ENCODE measurements around the gene EGFL6. TPM values are rescaled to one million over a fixed set of nuclear protein-coding genes. Genes with fewer than 3 reads are reported as not detected.

EGFL6 gene
- total and polyA plus RNA-seq, 2 of the 4 experiments (the other 2 are of a cell fraction), result not detected

- H4K91ac ChIP-seq (ENCODE audit: insufficient read depth, low read depth, low read length), result no peak overlapping the region
- no peak overlapping the region for H3K4ac ChIP-seq (ENCODE audit: low read depth, low read length)
- WGBS, 2 experiments (ENCODE audit: extremely low coverage in 2 of 2, insufficient read length in 1 of 2), result 40% methylated on average over 1 of the region's 3 CpGs; no CpG with 5 or more reads in 1 of the 2 experiments
- H2BK5ac ChIP-seq (ENCODE audit: low read depth, low read length, poor library complexity, severe bottlenecking), result no peak overlapping the region
- H4K5ac ChIP-seq (ENCODE audit: low read depth, low read length), result no peak overlapping the region
- ATAC-seq (ENCODE audit: low read depth) (no peak), DNase-seq (no peak)
- no peak overlapping the region for H2BK20ac ChIP-seq (ENCODE audit: low read depth, low read length)
- no peak overlapping the region for H3K4me3 ChIP-seq (ENCODE audit: insufficient read depth, low read depth, low read length)
- in situ Hi-C loops (cut with MboI; ENCODE audit: low sequenced_read_pairs), result no loop called here
- H3K36me3 ChIP-seq (ENCODE audit: control insufficient read depth, insufficient read depth, low read length), result no peaks in the 10 kb centered on the region
- no peaks in the 10 kb centered on the region for H3K79me1 ChIP-seq (ENCODE audit: low read depth in 1 of 2, low read length in 2 of 2)
- peaks cover 15% of the 10 kb centered on the region for H3K27me3 ChIP-seq (ENCODE audit: control insufficient read depth, insufficient read depth, low read length)
- no peaks in the 10 kb centered on the region for H4K20me1 ChIP-seq (ENCODE audit: insufficient read depth, low read length)
- no peak overlapping the region for H3K23ac ChIP-seq (ENCODE audit: low read depth, low read length)
- H3K27ac ChIP-seq (ENCODE audit: insufficient read depth, low read length), result no peak overlapping the region
- POLR2A ChIA-PET (ENCODE audit: unreplicated experiment), result no interaction called here
- H3K9me1 ChIP-seq (ENCODE audit: insufficient read depth, low read length), result no peaks in the 10 kb centered on the region
- no peak overlapping the region for H3K14ac ChIP-seq (replicated peaks; ENCODE audit: low read depth, low read length)
- no peak overlapping the region for H2BK15ac ChIP-seq (ENCODE audit: low read depth, low read length)
- no peak overlapping the region for H2AK5ac ChIP-seq (ENCODE audit: low read depth, low read length)
- no peak overlapping the region for H2AFZ ChIP-seq (replicated peaks; ENCODE audit: low read length, poor library complexity)
- BruUV-seq (replicated peaks), result no TSS peak
- H2AK9ac ChIP-seq (replicated peaks; ENCODE audit: low read depth, low read length, poor library complexity), result no peak overlapping the region
- CTCF ChIA-PET, result no interaction called here
- H3K56ac ChIP-seq (ENCODE audit: extremely low read depth, insufficient read depth, low read length), result no peak overlapping the region
- dilution Hi-C loops (cut with HindIII; ENCODE audit: low sequenced_read_pairs, unreplicated experiment), result no loop called here
- no peak overlapping the region for H4K8ac ChIP-seq (ENCODE audit: low read depth in 2 of 2, low read length in 2 of 2)
- peaks cover 2% of the 10 kb centered on the region; the same call in 1 of the 2 replicates for H3K9me3 ChIP-seq (ENCODE audit: control insufficient read depth, insufficient read depth, low read length)
- intact Hi-C loops (cut with micrococcal nuclease), result loop anchor here (5.0 kb wide), 1 partner anchor 85 kb away; no protein-coding TSS in a partner anchor
- no peak overlapping the region for H3K4me2 ChIP-seq (ENCODE audit: low read depth, low read length)
- H3K9ac ChIP-seq (ENCODE audit: low read depth, low read length), result no peak overlapping the region
- no peak overlapping the region for H3K18ac ChIP-seq (ENCODE audit: low read depth, low read length)
- no peaks in the 10 kb centered on the region for H3K4me1 ChIP-seq (ENCODE audit: control insufficient read depth, insufficient read depth, low read length)
- no peak for TF ChIP-seq RFX5 (IDR thresholded peaks at IDR 0.05; ENCODE audit: low read depth, low read length)
- TF ChIP-seq SMC3 (IDR thresholded peaks at IDR 0.05; ENCODE audit: low read depth, low read length), result no peak
- no peak for TF ChIP-seq BHLHE40 (IDR thresholded peaks at IDR 0.05; ENCODE audit: low read depth, low read length)
- no peak for TF ChIP-seq CTCF (conservative IDR thresholded peaks at IDR 0.05; ENCODE audit: low read depth, low read length)
- TF ChIP-seq MAZ (IDR thresholded peaks at IDR 0.05; ENCODE audit: borderline replicate concordance, low read depth, low read length), result no peak
- H2BK120ac ChIP-seq (ENCODE audit: low read depth, low read length), result no peak overlapping the region
These were observed 53.1 kb downstream of the EGFL6 start for GRCh38 chrX:13622401-13622964.

Measured in IMR-90 (cell line).